ENCODE measurements around the gene GPC5.
A peak's percentile ranks its signal among the peaks of the same experiment; 100 is the strongest.

The GPC5 gene

GRCh38 chr13:91708558-91708957, 310.1 kb downstream of the GPC5 start:
- no peak for TF ChIP-seq CTCF (IDR thresholded peaks at IDR 0.05; ENCODE audit: low read depth, low read length)
- in situ Hi-C loops (cut with HindIII; ENCODE audit: low sequenced_read_pairs): no loop called here
- H3K4me3 ChIP-seq (ENCODE audit: low read depth, low read length): no peak overlapping the region
- DNase-seq (ENCODE audit: low read depth, low spot score): no peak

GRCh38 chr13:91709180-91709579, 310.8 kb downstream of the GPC5 start:
- no peak for TF ChIP-seq CTCF (IDR thresholded peaks at IDR 0.05; ENCODE audit: low read depth, low read length)
- in situ Hi-C loops (cut with HindIII; ENCODE audit: low sequenced_read_pairs): no loop called here
- no peak for DNase-seq (ENCODE audit: low read depth, low spot score)
- H3K4me3 ChIP-seq (ENCODE audit: low read depth, low read length): no peak overlapping the region

GRCh38 chr13:91710733-91711132, 312.3 kb downstream of the GPC5 start:
- DNase-seq (ENCODE audit: low read depth, low spot score): no peak
- in situ Hi-C loops (cut with HindIII; ENCODE audit: low sequenced_read_pairs): no loop called here
- no peak for TF ChIP-seq CTCF (IDR thresholded peaks at IDR 0.05; ENCODE audit: low read depth, low read length)
- no peak overlapping the region for H3K4me3 ChIP-seq (ENCODE audit: low read depth, low read length)

GRCh38 chr13:91714855-91715254, 316.4 kb downstream of the GPC5 start:
- no peak for TF ChIP-seq CTCF (IDR thresholded peaks at IDR 0.05; ENCODE audit: low read depth, low read length)
- no peak overlapping the region for H3K4me3 ChIP-seq (ENCODE audit: low read depth, low read length)
- in situ Hi-C loops (cut with HindIII; ENCODE audit: low sequenced_read_pairs): no loop called here
- DNase-seq (ENCODE audit: low read depth, low spot score): no peak

GRCh38 chr13:91716436-91717065, 318.1 kb downstream of the GPC5 start:
- TF ChIP-seq CTCF (IDR thresholded peaks at IDR 0.05; ENCODE audit: low read depth, low read length): no peak
- in situ Hi-C loops (cut with HindIII; ENCODE audit: low sequenced_read_pairs): no loop called here

GRCh38 chr13:91719033-91719432, 320.6 kb downstream of the GPC5 start:
- DNase-seq (ENCODE audit: low read depth, low spot score): peak; percentile 43
- H3K4me3 ChIP-seq (ENCODE audit: low read depth, low read length): no peak overlapping the region
- in situ Hi-C loops (cut with HindIII; ENCODE audit: low sequenced_read_pairs): no loop called here
- no peak for TF ChIP-seq CTCF (IDR thresholded peaks at IDR 0.05; ENCODE audit: low read depth, low read length)

More at GRCh38 chr13:91716436-91717065, 318.1 kb downstream of the GPC5 start:
- H3K4me3 ChIP-seq (ENCODE audit: low read depth, low read length): no peak overlapping the region
- DNase-seq (ENCODE audit: low read depth, low spot score): no peak
